HG03558 (cell line): ENCODE measurements around the gene MRC2.
"Not testable (repeated sequence)": the region's sequence is repeated elsewhere in the genome, so short reads cannot be mapped to it uniquely, and the experiment has no call there.

ENCODE experiments used
- ATAC-seq: cut with Tn5 transposase; IDR thresholded peaks from one replicate; pipeline ENCODE4 v1.9.1; 2021; ENCODE audit warnings: moderate number of reproducible peaks; ENCODE audit not compliant: unreplicated experiment; ENCODE audit errors: extremely low read depth

Gene MRC2

DNA sequence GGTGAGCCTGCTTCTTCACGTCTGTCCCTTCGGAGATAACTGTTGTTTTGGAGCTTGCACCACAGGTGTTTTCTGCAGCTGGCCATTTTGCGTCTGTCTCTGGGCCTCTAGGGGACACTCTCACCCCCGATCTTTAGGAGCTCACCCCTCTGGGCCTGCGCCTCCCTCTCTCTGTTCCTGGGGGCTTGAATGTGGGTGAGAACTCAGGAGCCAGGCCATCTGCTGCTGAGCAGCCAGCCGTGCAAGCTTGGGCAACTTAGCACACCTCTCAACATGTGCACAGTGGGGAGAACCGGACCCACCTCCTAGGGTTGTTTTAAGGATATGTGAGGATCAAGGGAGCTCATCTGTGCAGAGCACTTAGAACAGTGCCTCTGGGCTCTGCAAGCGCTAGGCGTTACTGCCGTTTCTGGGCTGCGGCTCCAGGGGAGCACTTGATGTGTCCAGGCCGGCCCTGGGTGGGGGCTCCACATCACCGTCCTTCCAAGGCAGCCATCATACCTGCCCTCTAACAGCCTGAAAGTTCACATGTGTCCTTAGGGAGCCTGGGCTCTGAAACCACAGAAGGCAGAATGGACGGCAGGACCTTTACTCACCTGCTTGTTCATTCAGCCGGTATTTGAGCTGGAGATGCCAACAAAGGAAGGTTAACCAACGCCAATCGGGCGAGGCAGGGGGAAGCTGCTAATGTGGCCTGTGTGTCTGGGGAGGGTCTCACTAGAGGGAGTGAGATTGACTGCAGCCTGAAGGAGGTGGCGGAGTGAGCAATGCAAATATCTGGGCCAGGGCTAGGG is 66.3 kb downstream of the MRC2 start:
- ATAC-seq, result no peak

DNA sequence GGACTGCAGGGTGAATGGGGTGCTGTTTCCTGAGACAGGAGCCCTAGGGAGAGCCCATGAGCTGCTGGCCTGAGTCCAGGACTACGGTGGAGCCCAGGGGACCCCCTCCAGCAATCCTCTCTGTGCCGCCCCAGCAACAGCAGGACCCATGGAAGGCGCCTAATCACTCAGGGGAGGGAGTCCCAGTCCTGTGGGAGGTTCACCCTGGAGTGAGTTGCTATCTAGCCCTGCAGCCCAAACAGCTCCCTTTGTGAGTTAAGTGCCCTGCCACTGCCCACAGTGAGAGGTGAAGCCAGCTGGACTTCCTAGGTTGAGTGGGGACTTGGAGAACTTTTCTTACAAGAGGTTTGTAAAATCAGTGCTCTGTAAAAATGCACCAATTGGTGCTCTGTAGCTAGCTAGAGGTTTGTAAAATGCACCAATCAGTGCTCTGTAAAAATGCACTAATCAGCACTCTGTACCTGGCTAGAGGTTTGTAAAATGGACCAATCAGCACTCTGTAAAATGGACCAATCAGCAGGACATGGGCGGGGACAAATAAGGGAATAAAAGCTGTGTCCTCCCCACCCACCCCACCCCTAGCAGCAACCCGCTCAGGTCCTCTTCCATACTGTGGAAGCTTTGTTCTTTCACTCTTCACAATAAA is 67.7 kb downstream of the MRC2 start:
- not testable (repeated sequence) for ATAC-seq

DNA sequence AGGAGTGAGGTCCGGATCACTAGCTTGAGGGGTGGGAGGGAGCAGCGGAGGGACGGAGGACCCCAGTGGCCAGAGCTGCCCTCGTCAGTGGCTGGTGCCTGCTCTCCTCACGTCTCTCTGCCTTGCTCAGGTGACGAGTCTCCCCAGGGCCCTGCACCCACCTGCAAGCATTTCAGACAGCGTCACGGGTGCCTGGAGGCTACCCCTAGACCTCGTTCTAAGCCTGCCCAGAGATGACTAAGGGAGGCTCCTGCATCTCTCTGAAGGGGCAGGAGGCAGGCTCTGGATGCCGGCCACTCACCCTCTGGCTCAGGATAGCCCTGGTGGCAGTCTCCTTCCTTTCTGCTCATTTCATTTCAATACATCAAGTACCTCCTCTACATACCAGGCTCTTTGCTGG is 68.8 kb downstream of the MRC2 start:
- no peak for ATAC-seq

DNA sequence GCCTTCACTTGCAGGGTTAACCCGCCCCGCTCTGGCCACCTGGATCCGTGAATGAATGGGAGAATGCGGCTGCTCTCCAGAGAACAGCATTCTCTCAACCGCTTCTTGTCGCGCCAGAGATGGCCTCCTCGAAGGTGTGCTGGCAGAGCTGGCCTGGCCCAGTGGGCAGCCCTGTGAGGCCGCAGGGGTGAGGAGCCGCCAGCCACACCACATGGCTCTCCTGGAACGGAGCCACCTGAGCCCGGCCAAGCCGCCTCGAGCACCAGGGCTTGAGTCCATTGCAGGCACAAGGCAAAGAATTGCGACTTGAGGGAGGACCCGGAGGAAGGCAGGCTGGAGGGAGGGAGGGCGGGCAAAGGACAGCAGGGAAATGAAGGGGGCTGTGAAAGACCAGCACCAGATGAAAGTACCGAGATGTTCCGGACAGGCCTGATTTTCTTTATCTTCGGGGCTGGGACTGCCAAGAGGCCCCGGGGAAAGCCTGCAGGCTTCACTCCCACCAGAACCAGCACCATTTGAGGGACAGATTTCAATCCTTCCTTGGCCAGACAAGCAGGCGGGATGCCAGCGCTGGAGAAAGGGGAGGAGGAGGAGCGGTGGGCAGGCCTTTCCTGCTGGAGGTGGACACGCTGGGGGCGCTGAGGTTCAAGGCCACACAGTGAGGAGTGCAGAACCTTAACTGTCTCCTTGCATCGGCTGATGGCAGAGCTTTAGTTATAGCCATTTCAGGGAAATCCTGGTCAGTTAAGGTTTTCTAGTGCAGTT is 69.4 kb downstream of the MRC2 start:
- ATAC-seq, result no peak

DNA sequence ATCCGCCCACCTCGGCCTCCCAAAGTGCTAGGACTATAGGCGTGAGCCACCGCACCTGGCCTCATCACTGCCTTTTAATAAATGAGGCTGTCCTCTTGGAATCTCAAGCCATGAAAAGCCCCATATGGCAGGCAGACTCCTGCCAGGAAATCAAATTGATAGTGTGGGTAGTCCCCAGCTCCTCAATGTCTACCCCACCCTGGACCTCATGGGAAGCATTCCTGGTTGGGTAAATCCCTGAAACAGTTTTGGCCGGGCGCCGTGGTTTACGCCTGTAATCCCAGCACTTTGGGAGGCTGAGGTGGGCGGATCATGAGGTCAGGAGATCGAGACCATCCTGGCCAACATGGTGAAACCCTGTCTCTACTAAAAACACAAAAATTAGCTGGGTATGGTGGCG is 71.0 kb downstream of the MRC2 start:
- not testable (repeated sequence) for ATAC-seq

DNA sequence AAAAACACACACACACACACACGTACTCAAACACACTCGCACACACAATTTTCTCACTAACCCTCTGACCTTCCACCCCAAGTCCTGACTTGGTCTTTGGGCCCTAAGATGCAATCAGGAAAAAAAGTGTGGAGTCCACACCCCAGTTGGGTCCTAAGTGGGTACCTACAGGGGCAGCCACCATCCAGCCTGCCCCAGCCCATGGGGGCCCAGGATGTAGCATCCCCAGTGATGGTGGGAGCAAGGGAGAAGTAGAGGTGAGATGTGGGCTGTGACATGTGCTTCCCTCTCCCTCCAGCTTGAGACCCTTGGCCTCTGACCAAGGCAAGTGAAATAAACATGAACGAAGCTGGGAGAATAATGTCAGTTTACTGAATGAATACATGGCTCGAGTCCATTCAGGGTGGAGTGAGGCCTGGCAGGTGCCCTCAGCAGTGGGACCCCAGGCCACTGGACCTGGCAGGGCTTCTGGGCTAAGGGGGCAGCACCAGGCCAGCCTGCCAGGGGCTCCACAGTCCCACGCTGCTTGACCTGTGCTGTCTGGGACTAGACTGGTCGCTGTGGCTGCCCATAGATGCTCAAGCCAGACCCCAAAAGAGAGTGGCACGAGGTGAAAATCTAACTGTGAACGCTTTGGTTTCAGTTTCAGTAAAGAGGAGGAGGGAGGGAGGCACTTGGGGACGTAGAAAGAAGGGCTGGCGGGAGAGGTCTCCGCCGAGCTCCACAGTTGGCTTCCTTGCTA is 73.7 kb downstream of the MRC2 start:
- ATAC-seq, result no peak

DNA sequence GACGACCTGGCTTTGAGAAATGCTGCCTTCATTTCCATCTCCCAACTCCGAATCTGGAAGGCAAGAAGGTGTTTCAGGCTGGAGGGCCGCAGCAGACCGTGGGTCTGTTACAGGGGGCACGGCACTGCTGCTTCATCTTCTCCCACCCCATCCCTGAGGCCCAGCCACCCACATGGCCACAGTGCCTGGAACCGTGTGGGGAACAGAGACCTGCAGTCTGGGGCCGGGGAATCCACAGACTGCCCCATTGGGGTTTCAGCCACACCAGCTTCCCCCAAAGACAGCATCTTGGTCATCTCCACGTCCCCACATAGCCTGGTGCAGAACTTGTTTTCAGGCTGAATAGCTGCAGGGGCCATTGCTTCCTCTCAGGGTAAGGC is 74.2 kb downstream of the MRC2 start:
- ATAC-seq, result no peak

DNA sequence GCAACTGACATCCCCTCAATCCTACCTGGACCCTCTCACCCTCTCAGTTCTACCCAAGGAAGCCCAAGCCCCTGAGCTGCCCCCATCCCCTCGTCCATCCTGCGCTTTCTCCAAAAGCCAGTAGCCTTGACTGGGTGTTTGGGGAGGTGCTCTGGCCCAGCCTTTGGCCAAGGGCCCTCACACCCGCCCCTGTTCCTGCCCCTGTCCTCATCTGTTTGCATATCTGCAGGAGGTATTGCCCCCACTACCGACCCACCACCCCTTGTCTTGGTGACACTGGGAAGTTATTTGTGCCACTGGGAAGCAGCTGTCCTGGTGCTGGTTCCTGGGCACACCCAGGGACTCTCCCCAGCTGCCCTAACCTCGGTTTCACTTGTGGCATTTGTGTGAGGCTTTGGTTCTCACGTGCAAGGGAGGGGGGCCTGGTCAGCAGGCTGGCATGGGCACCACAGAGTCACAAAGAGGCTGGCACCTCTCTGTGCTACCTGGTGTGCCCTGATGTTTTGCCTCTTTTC is 75.3 kb downstream of the MRC2 start:
- ATAC-seq, result no peak

DNA sequence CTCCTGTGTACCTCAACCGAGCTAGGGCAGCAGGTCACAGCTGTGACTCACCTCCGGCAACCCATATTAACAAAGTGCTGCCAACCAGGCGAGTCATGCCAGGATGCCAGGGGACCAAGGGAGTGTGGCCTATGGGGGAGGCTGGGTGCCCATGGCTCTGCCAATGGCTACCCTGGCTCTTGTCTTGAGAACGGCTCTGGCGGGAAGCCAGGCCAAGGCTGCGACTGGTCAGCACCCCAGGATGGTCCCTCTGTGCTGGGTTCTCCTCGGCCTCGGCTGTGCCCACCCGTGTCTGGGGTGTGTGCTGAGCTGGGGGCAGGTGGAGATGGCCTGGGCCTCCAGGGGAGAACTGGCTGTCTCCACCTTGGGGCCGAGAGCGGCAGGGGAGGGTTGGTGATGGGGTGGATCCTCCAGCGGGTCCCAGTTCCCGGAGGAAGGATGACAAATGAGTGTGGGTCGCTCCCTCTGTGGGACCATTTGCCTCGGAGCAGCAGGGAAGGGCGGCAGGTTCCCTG is 75.8 kb downstream of the MRC2 start:
- no peak for ATAC-seq

DNA sequence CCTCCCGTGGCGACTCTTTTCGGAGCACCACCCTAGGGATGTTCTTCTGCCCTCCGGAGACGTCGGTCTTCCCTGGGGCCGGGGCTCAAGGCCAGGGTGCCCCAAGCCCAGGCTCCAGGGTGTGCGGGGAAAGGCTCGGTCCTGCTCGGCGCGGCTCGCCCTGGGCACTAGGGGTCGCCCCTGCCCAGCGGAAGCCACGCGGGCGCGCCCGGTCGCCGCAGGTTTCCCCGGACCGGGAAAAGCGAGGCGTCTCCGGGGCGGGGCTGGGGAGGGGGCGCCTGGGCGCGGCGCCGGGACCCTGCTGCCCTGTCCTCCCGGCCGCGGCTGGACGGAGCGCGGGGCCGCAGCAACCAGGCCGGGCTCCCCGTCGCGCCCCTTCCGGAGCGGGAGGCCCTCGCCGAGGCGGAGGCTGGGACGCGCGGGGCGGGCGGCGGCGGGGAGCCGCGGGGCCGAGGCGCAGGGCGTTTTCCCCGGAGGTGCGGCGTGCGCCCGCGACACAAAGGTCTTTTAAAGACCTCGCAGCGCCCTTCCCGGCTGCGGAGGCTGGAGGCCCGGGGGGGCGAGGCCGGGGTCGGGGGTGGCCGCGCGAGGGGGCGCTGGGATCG is 76.4 kb downstream of the MRC2 start:
- peak; percentile 82 for ATAC-seq

DNA sequence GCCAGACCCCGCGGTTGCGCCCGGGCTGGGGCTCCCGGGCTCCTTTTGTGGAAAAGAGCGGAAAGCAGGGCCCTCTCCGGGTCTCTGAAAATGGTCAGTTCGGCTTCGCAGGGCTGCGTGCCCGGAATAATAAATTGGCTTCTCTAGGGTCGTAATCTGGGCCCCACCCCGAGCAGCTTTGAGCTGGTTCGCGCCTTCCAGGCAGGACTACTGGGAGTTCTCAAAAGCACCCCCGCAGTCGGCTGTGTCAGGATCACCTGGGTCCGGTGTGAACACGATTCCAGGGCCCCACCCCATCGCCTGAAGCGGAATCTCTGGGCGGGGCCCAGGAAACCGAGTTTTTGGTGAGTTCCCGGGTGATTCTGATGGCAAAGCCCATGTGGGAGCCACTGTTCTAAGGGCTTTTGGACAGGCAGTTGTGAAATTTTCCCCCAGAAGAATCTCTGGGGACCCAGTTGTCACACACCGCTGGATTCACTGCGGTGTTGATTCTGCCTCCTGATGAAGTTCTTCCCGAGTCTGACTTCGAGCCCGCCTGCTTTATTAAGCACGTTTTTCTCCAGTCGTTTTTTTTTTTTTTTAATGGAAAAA is 77.0 kb downstream of the MRC2 start:
- ATAC-seq, result no peak

DNA sequence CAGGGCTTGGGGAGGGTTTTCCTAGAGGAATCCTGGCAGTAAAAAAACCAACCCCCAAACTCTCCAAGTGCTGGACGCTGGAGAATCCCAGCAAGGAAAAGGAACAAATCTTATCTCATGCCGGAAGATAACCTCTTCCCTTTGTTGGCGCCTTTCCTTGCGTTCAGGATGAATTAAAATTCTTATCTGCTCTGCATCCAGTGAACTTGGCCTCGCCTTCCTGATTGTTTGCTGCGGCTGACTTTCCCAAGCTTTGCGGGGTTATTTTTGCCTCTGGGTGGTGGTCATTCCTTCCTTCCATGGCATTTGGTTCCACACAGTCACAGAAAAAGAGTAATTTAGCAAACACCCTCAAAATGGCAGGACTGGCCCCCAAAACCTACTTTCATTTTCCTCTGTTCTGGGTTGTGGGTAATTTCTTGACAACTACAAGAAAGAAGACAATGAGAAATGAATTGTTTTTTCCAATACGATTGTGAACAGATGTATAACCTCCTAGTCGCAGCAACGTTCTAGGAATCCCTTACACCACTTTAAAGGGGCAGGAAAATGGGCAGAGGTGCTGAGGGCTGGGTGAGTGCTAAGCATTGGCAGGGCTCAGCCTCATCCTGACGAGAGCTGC is 77.8 kb downstream of the MRC2 start:
- no peak for ATAC-seq

DNA sequence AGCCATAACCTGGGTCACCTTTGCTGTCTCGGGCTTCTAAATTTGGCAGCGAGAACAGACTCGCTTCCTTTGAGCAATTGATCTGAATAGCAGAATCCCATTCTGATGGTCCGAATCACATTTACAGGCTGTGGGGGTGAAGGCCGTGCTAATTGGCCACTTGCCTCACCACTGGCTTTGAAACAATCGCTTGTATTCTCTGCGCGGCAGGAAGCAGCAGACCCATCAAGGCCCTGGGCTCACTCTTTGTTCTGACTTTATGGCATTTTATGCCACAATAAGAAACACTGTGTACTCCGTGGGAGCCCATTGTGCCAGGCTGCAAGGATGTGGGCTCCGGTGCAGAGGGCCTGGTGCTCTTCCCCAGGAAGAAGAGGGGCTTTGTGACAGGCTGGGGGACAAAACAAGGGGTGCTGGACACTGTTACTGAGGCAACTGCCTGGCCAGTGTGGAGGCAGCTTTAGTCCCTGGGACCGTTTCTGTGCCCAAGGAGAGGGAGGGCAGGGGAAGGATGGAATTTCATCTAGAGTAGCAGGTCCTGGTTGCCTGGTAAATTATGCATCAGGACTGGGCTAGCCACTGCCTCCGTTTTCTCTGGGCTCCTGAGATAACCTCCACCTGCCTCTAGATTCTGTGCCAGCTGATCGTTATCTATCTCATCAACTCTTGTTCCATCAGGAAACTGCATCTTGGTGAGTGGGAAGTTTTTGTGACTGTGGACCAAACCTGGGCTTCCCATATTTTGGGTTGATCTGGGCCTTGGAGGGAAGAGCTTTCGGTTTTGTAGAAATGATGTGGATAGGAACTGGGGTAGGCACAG is 78.5 kb downstream of the MRC2 start:
- no peak for ATAC-seq

DNA sequence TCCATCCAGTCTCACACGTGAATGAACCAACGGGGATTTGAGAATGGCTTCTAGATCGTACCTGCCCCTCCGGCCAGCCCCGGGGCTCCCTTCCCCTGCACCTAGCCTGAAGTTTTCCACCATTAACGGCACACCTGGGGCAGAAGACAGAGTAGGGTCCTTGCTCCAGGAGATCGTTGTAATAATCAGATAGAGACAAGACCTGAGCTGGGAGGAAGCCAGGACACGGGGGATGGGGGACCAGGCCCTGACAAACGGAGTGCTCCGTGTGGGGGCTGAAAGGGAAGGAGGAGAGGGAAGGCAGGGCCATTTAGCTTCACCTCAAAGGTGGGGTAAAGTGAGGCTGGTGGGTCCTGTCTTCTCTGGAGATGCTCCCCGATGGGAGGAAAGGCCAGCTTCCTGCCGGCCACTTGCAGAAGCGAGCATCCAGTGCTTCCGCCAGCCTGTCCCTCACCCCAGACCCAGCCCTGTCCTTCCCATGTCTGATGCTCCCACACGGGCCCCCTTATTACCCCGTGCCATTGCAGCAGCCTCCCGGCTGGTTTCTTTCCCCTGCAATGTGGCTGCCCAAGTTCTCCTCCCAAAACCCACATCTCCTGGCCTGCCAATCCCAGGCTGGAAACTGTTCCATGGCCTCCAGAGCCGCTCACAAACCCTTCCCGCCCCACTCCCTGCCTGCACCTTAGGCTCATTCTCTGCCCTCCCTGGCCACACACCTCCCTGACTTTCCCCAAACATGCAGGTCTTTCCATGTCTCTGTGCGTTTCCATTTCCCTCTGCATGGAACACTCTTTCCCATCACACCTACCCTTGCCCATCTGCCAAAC is 79.3 kb downstream of the MRC2 start:
- no peak for ATAC-seq

DNA sequence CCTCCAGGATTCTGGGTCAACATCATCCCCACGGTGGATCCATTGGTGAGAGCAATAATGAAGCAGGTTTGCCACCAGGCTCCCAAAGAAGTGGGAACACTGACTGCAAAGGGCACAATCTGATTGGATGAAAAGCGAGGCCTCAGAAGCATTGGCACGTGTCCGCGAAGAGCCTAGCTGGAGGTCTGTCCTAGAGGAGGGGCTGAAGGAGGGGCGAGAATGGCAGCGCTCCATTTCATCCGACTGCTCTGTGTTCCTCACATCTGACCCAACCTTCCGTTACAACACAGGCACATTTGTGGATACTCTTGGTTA is 79.9 kb downstream of the MRC2 start:
- no peak for ATAC-seq

DNA sequence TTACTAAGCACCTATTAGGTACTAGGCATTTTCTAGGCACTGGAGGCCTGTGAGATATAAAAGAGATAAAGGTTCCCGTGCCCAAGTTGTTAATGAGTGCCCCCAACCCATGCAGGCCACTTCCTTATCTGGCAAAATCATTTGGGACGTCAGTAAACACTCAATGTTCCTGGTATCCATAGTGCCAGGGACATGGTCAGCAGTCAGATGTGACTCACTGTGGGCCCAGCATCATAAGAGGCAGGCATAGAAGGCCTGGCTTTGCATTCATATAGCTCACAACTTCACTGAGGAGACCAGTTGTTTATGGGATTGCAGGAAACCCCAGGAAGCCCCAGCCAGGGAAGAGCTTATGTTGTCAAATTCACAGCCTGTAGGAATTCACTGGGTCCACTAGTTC is 81.1 kb downstream of the MRC2 start:
- ATAC-seq, result no peak

DNA sequence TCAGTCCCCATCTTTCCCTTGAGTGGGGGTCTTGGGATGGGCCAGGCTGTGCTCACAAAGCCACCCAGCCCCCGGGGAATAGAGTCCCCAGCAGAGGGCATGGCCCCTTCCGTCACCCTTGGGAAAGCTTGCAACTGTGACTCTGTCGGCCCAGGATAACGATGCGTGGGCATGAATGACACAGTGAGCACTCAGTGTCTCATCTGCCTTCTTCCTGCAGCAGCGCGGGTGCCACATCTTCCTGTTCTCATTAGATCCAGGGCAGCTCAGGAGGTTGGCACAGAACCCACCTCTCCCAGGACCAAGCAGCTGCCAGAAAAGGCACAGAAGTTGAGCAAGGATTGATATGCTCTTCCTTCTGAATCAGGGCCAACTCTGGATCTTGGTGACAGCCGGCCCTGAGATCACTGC is 84.7 kb downstream of the MRC2 start:
- no peak for ATAC-seq
